GM21723 (cell line): Measurements from ENCODE around the gene FUT1.
A peak's percentile ranks its signal among the peaks of the same experiment; 100 is the strongest.
"Not testable (repeated sequence)": the region's sequence is repeated elsewhere in the genome, so short reads cannot be mapped to it uniquely, and the experiment has no call there.

Experiments used
- ATAC-seq: cut with Tn5 transposase; IDR thresholded peaks from one replicate; pipeline ENCODE4 v1.9.1; 2021; ENCODE audit warnings: mild to moderate bottlenecking, moderate library complexity; ENCODE audit not compliant: unreplicated experiment

Gene FUT1

DNA sequence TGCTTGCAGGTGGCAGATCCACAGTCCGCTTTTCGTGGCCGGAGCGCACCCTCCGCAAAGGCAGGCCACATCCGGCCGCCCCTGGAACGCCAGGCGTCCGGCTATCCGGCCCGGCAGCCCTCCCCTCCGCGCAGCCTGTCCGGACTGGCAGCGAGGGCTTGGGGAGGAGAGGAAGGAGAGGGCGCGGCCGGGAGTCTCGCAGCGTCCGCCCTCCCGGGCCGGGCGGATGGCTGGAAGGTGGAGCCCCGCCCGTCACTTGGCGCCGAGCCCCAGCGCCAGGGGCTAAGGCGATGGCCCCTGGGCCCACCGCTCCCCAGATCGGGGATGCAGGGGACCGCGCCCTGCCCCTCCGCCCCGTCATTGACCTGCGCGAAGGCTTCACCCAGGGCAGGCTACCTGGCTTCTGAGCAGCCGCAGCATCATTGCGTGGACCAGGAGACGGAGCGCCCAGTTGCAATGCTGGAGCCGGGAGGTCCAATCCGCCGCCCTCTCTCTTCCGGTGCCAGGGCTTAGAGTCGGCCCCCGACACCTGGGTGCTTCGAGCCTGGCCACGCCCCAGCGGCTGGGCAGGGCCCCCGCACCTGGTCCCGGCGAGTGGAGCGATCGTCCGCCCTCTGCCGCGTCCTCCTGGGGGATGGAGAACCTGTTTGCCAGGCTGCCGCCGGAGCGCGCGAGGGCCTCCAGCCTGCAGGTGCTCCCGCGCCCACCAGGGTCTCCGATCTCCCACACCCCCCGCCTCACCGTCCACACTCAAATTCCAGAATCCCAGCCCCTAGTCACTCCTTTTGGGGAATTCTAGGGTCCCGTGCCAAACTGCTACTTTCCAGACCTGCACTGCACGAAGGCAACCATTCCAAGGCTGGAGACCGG is at the start of gene FUT1:
TSS of gene FUT1 (minus strand) at position 146 of the 870 bp plus-strand sequence. CDS start 1,360 bp downstream, outside the sequence.
- no peak for ATAC-seq

GRCh38 chr19:48799358-48800300 is 47.2 kb upstream of the FUT1 start:
- no peak for ATAC-seq

GRCh38 chr19:48798937-48799336 is 46.5 kb upstream of the FUT1 start:
- no peak for ATAC-seq

DNA sequence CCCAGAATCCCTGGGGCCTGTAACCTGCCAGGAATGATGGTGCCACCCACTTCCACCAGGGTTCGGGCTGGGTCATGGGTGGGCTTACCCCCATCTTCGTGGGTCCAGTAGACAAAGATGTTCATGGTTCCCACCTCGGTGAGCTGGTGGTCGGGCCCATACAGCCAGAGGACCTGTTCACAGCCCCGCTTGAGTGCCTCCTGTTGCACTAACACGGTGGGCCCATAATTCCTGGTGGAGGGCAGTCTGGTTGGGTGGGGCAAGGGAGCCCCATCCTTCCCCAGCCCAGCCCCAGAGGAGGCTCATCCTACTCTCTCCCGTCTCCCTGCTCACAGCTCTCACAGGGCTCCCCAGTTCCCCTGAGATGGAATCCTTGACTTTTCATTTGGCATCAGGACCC is 44.7 kb upstream of the FUT1 start:
- no peak for ATAC-seq

DNA sequence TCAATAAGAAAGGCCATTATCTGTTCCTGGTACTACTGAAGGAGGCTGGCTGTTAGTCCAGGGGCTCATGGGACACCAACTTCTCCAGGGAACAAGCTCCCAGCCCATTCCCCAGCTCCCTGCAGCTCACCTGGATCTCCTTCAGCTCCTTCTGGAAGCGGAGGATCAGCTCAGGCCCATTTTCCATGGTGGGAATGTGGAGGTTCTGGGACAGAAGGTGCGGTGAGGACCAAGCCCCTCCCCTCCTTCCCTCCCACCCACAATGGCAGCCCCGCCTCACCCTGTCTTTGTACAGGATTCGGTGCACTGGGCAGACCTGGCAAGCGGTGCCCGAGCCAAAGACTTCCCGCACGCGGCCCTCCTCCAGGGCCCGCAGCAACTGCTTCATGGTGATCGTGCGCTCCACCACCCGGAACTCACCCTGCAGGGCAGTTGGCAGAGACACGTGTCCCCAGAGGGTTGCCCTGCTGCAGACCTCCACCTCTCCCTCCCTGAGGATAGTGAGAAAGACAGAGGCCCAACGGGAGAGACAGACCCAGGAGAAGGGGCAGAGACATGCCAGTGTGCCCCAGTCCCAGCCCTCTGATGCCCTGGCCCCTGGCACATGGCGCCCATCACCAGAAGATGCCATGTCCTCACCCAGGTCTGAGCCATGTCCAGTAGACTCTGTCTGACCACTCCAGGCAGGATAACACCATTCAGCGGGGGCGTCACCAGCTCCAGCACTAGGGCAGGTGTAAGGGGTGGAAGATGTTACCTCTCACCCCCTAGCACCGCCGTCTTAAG is 44.0 kb upstream of the FUT1 start:
- ATAC-seq, result no peak

DNA sequence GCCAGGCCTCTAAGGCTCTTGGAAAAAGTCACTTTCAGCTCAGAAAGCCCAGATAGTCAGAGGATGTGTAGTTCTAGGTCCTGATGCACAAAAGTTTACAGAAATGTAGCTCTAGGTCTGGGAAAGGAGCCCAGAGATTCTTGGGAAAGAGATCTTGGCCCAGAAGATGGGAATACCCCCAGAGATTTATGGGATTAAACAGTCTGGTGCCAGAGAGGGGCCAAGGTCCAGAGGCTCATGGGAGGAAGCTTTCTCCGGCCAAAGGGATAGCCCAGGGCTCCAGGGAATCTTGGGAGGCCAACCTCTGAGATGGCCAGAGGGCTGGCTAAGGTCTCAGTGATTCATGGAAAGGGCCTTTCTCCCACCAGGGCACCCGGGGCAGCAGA is 43.2 kb upstream of the FUT1 start:
- ATAC-seq, result no peak

DNA sequence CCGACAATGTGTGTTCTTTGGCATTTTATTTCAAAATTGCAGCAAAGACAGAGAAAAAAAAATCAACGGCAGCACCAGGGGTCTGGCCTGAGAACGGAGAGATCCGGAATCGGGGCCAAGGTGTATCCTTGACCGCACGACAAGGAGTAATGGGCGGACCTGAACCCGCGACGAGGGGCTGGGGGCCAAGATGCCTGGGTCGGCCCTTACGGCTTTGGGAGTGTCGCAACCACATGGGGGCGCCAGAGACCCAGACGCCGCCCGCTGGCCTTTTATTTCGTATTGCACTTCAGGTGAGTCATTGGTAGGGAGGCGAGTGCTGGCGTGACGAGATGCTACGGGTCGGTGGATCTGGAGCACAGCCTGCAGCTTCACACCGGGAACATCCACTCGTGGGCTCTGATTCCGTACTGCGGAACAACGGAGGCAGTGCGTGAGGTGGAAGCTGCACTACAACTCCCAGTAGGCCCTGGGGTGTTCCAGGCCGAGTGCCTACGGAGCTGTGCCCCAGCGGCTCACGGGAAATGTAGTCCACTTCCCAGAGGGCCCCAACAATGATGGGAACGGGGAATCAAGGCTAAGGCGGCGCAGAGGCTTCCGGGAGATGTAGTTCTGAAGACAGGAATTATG is 42.7 kb upstream of the FUT1 start:
- ATAC-seq, result peak; percentile 72

- no peak for ATAC-seq
These were observed 41.9 kb upstream of the FUT1 start for GRCh38 chr19:48794291-48794690.

GRCh38 chr19:48793271-48793670 is 40.8 kb upstream of the FUT1 start:
- ATAC-seq, result no peak

DNA sequence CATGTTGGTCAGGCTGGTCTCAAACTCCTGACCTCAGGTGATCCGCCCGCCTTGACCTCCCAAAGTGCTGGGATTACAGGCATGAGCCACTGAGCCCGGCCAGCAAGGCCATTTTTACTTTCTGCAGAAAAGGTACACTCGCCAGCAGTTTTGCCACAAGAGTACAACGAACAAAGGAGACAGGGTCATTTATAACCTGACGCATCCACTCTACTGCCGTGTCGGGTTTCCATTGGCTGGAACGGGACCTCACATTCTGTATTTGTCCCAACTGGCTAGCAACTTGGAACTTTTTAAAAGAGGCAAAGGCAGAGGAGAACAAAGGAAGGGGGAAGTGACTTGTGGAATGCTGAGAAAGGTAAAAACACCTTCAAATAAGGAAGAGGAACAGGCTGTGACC is 34.9 kb upstream of the FUT1 start:
- not testable (repeated sequence) for ATAC-seq

- not testable (repeated sequence) for ATAC-seq
These were observed 34.0 kb upstream of the FUT1 start for GRCh38 chr19:48786422-48786821.

DNA sequence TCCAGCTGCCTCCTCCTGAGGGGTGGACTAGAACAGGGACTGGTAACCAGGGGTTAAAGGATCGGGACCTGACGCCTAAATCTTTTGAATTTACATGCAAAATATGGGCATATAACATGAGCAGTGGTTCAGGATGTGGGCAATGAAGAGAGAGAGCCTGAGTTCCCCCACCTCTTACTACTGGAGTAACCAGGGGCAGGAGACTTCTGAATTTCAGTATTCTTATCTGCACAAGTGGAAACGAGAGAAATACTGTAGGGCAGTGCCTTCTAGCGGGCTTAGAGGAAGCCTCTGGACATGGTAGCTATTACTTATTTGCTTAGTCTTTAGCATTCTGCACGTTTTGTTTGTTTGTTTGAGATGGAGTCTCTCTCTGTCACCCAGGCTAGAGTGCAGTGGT is 32.1 kb upstream of the FUT1 start:
- ATAC-seq, result no peak

GRCh38 chr19:48780631-48781391 is 28.4 kb upstream of the FUT1 start:
- ATAC-seq, result no peak

- no peak for ATAC-seq
These were observed 27.2 kb upstream of the FUT1 start for GRCh38 chr19:48779636-48780035.

DNA sequence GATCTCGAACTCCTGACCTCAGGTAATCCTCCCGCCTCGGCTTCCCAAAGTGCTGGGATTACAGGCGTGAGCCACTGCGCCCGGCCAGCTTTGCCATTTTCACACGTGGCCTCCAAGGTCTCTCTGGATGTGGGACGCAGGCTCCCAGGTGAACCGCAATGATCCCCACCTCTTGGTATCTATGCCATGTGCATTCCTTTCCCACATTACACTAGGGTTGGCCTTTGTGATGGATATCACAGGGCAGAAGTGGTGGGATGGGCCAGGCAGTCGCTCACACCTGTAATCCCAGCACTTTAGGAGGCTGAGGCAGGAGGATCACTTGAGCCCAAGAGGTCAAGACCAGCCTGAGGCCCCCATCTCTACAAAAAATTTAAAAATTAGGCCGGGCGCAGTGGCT is 25.3 kb upstream of the FUT1 start:
- ATAC-seq, result no peak

GRCh38 chr19:48777139-48777538 is 24.7 kb upstream of the FUT1 start:
- ATAC-seq, result no peak

- no peak for ATAC-seq
These were observed 20.1 kb upstream of the FUT1 start for GRCh38 chr19:48772503-48772953.

DNA sequence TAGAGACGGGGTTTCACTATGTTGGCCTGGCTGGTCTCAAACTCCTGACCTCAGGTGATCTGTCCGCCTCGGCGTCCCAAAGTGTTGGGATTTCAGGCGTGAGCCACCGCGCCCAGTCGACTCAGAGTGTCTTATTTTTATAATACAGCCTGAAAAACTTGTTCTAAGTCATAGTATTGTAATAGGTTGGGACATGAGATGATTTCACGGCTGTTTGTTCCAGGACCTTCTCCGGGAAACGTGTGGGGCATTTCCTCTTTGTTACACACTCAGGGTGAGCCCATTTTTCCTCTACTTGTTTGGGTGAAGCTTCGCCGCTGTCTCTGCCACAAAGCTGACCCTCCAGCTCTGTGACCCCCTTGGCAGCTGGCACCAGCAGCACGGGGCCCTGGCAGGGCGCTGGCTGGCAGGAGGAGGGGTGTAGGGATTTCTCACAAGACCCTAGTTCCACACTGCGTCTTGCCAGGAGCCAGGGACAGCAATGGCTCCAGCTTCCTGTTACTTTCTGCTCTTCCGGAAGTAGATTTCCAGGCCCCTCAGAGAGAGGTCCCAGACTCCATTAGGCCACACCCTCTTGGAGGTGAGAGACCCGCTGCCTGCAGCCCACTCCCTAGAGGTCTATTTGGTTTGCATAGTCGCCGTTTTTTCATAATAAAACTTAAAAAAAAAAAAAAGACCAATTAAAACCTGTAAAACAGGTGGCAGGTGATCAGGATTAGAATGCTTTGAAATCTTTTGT is 18.5 kb upstream of the FUT1 start:
- ATAC-seq, result no peak

DNA sequence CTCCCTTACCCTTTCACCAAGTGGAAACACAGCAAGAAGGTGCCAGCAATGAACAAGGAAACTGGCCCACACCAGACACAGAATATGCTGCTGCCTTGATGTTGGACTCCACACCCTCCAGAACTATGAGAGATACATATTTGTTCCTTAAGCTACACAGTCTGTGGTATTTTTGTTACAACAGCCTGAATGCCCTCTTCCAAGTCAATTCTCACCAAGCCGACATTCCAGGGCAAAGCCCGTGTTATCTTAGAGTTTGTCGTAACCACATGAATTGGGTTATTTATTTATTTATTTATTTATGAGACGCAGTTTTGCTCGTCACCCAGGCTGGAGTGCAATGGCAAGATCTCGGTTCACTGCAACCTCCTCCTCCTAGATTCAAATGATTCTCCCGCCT is 17.8 kb upstream of the FUT1 start:
- no peak for ATAC-seq
